Gastroesophageal sphincter (tissue), 3 donors: ENCODE data around the gene THBS3.

ENCODE experiments used
- EP300 ChIP-seq: sonication (generic); formaldehyde crosslinking; IDR thresholded peaks from one replicate; pipeline ENCODE4 v1.6.1; 2017; ENCODE audit warnings: antibody characterized with exemption, mild to moderate bottlenecking
- POLR2A ChIP-seq, 2 donors: fragments of 450-650 bp; IDR thresholded peaks; one replicate each; pipeline ENCODE4 v1.6.1; 2017; ENCODE audit warnings: antibody characterized with exemption in 2 of 2, mild to moderate bottlenecking in 2 of 2, moderate library complexity in 1 of 2
- POLR2AphosphoS5 ChIP-seq: sonication (generic); formaldehyde crosslinking; IDR thresholded peaks from one replicate; pipeline ENCODE4 v1.6.1; 2017; ENCODE audit warnings: antibody characterized with exemption
- TF ChIP-seq, protein P1 (sequence below), 4 experiments: fragments of 200-600 bp in 2 of 4; fragments of 450-650 bp in 2 of 4; sonication (generic) in 1 of 4; IDR thresholded peaks; one replicate each; pipeline ENCODE4 v1.5.1; 2017 to 2019; ENCODE audit warnings: antibody characterized with exemption in 4 of 4, mild to moderate bottlenecking in 2 of 4, moderate library complexity in 2 of 4

DNA sequence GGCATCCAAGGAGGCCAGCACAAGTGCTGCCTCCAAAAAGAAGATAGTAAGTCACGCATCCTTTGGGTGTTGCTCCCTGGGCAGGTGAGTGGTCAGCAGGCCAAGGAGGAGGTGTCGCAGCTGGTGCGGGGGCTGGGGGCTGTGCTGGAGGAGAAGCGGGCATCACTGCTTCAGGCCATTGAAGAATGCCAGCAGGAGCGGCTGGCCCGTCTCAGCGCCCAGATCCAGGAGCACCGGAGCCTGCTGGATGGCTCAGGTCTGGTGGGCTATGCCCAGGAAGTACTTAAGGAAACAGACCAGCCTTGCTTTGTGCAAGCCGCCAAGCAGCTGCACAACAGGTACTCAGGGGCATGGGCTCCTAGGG is 29.8 kb downstream of the THBS3 start:
- TF ChIP-seq, protein P1, sequence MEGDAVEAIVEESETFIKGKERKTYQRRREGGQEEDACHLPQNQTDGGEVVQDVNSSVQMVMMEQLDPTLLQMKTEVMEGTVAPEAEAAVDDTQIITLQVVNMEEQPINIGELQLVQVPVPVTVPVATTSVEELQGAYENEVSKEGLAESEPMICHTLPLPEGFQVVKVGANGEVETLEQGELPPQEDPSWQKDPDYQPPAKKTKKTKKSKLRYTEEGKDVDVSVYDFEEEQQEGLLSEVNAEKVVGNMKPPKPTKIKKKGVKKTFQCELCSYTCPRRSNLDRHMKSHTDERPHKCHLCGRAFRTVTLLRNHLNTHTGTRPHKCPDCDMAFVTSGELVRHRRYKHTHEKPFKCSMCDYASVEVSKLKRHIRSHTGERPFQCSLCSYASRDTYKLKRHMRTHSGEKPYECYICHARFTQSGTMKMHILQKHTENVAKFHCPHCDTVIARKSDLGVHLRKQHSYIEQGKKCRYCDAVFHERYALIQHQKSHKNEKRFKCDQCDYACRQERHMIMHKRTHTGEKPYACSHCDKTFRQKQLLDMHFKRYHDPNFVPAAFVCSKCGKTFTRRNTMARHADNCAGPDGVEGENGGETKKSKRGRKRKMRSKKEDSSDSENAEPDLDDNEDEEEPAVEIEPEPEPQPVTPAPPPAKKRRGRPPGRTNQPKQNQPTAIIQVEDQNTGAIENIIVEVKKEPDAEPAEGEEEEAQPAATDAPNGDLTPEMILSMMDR (IDR thresholded peaks at IDR 0.05): no peak
- TF ChIP-seq POLR2AphosphoS5 (no peak), POLR2A (IDR thresholded peaks at IDR 0.05) (no peak), EP300 (no peak)
